Lower leg skin (tissue), 4 donors: ENCODE measurements around the gene NEK2. TPM values are rescaled to one million over a fixed set of nuclear protein-coding genes. Genes with fewer than 3 reads are reported as not detected.
A peak's percentile ranks its signal among the peaks of the same experiment; 100 is the strongest.
"Not testable (repeated sequence)": the region's sequence is repeated elsewhere in the genome, so short reads cannot be mapped to it uniquely, and the experiment has no call there.

Experiments used
- DNase-seq, 2 donors: peaks; one replicate each; pipeline ENCODE4 v3.0.0-alpha.2; 2019; ENCODE audit warnings: low spot score in 2 of 2
- H3K4me3 ChIP-seq: fragments of 200-600 bp; sonication (generic); 2 replicates; pipeline ENCODE4 v1.5.1; 2017; ENCODE audit warnings: mild to moderate bottlenecking, low read depth; ENCODE audit not compliant: poor library complexity, severe bottlenecking
- CTCF ChIP-seq, 3 donors: fragments of 450-650 bp; IDR thresholded peaks; one replicate each; pipeline ENCODE4 v1.5.1; 2016; ENCODE audit warnings: antibody characterized with exemption in 3 of 3, mild to moderate bottlenecking in 3 of 3, moderate library complexity in 2 of 3
- POLR2A ChIP-seq, 2 donors: fragments of 450-650 bp; IDR thresholded peaks; one replicate each; pipeline ENCODE4 v1.6.1; 2016 to 2017; ENCODE audit warnings: antibody characterized with exemption in 2 of 2, mild to moderate bottlenecking in 1 of 2, moderate library complexity in 1 of 2
- WGBS, 2 donors: methylation state at CpG; one replicate each; pipeline ENCODE4 v1.1.5; 2018; 5-methylcytosine and 5-hydroxymethylcytosine counted together
- intact Hi-C: fragments of 100-400 bp; cut with DNase I; formaldehyde crosslinking; loops from one replicate; pipeline ENCODE4 v1.15.0; 2023; ENCODE audit warnings: low total_unique reads
- total RNA-seq, 4 donors: library from RNA; depleted of rRNA; stranded (reverse); fragments of >200 nt; gene quantifications; one replicate each; pipeline ENCODE4 v1.1.0, GENCODE V29; 2016

The NEK2 gene
- total RNA-seq, 4 donors from 2014 or later, result 1.5 to 3.7 (median 2.7) TPM; not detected in 1

- intact Hi-C loops, result no loop called here
- 60 to 61% methylated on average over 9 of the region's 9 CpGs for WGBS, 2 donors
- no peak overlapping the region for H3K4me3 ChIP-seq
- TF ChIP-seq CTCF (IDR thresholded peaks at IDR 0.05) (no peak), POLR2A (IDR thresholded peaks at IDR 0.05) (no peak)
- peak in 1 of 2 donors; percentile 85 for DNase-seq
Observed at GRCh38 chr1:211648980-211649934, 26.2 kb downstream of the NEK2 start.

GRCh38 chr1:211648336-211648735, 27.1 kb downstream of the NEK2 start:
- peak in 1 of 2 donors; percentile 45 for DNase-seq
- no peak for TF ChIP-seq POLR2A (IDR thresholded peaks at IDR 0.05)
- TF ChIP-seq CTCF (IDR thresholded peaks at IDR 0.05), result peak in 1 of 3 donors; percentile 16
- intact Hi-C loops, result no loop called here
- H3K4me3 ChIP-seq, result no peak overlapping the region
- WGBS, 2 donors, result 68 to 70% methylated on average over 3 of the region's 3 CpGs

GRCh38 chr1:211647711-211648121, 27.7 kb downstream of the NEK2 start:
- intact Hi-C loops, result no loop called here
- no peak for TF ChIP-seq POLR2A (IDR thresholded peaks at IDR 0.05)
- no peak for TF ChIP-seq CTCF (IDR thresholded peaks at IDR 0.05)
- DNase-seq, result peak in 1 of 2 donors; percentile 56
- H3K4me3 ChIP-seq, result no peak overlapping the region
- WGBS, 2 donors, result 78 to 88% methylated on average over 4 of the region's 4 CpGs

- H3K4me3 ChIP-seq, result no peak overlapping the region
- no peak for DNase-seq
- TF ChIP-seq POLR2A (IDR thresholded peaks at IDR 0.05) (no peak), CTCF (IDR thresholded peaks at IDR 0.05) (no peak)
- WGBS, 2 donors, result 96 to 100% methylated on average over 1 of the region's 1 CpG
- intact Hi-C loops, result no loop called here
Observed at GRCh38 chr1:211646566-211646965, 28.9 kb downstream of the NEK2 start.

GRCh38 chr1:211645601-211646000, 29.8 kb downstream of the NEK2 start:
- H3K4me3 ChIP-seq, intact Hi-C loops: not testable (repeated sequence)
- whole genome bisulfite sequencing, 2 donors, result 95 to 99% methylated on average over 5 of the region's 5 CpGs
- peak in 1 of 2 donors; percentile 68 for DNase-seq

- intact Hi-C loops, result no loop called here
- 53 to 71% methylated on average over 2 of the region's 2 CpGs for WGBS, 2 donors
- TF ChIP-seq CTCF (IDR thresholded peaks at IDR 0.05), result no peak
- no peak for TF ChIP-seq POLR2A (IDR thresholded peaks at IDR 0.05)
- H3K4me3 ChIP-seq, result no peak overlapping the region
- no peak for DNase-seq
Observed at GRCh38 chr1:211644653-211645052, 30.8 kb downstream of the NEK2 start.
